GM12878 (cell line): ENCODE data around the gene CALHM1. TPM values are rescaled to one million over a fixed set of nuclear protein-coding genes. Genes with fewer than 3 reads are reported as not detected.

ENCODE experiments used
- ASH2L ChIP-seq: fragments of 300-600, 200-600 bp; sonication (generic); IDR thresholded peaks from 2 replicates; pipeline ENCODE4 v1.6.1; 2017; ENCODE audit warnings: low read depth, mild to moderate bottlenecking, borderline replicate concordance
- EGR1 ChIP-seq, 2 experiments: IDR thresholded peaks; 1 replicate in 1 of 2; 2 replicates in 1 of 2; pipeline ENCODE4 v1.6.1; 2011 to 2012; ENCODE audit warnings: low read depth in 2 of 2, low read length in 2 of 2, borderline replicate concordance in 1 of 2, mild to moderate bottlenecking in 1 of 2, moderate library complexity in 1 of 2
- EZH2 ChIP-seq: IDR thresholded peaks from 2 replicates; pipeline ENCODE4 v1.6.1; 2012; ENCODE audit warnings: low read depth, mild to moderate bottlenecking, control low read depth, inconsistent platforms, low read length, borderline replicate concordance; ENCODE audit not compliant: control insufficient read depth
- FOXK2 ChIP-seq: fragments of 450-650 bp; IDR thresholded peaks from 2 replicates; pipeline ENCODE4 v1.6.1; 2017; ENCODE audit warnings: mild to moderate bottlenecking, moderate library complexity
- GATAD2B ChIP-seq: fragments of 450-650 bp; conservative IDR thresholded peaks from 2 replicates; pipeline ENCODE4 v1.6.1; 2017; ENCODE audit warnings: low read depth, mild to moderate bottlenecking, moderate library complexity
- HDGF ChIP-seq: fragments of 450-650 bp; IDR thresholded peaks from 2 replicates; pipeline ENCODE4 v1.6.1; 2016; ENCODE audit warnings: antibody characterized with exemption
- IKZF1 ChIP-seq: fragments of 450-650 bp; conservative IDR thresholded peaks from 2 replicates; pipeline ENCODE4 v1.6.1; 2017; ENCODE audit warnings: antibody characterized with exemption, mild to moderate bottlenecking
- IKZF2 ChIP-seq, 2 experiments: fragments of 450-650 bp; IDR thresholded peaks; 2 replicates each; pipeline ENCODE4 v1.6.1; 2017; ENCODE audit warnings: mild to moderate bottlenecking in 2 of 2, moderate library complexity in 2 of 2
- NFIC ChIP-seq: IDR thresholded peaks from 2 replicates; pipeline ENCODE4 v1.6.1; 2012; ENCODE audit warnings: low read depth, mild to moderate bottlenecking, inconsistent platforms, low read length, moderate library complexity
- NFXL1 ChIP-seq: fragments of 450-650 bp; IDR thresholded peaks from 2 replicates; pipeline ENCODE4 v1.6.1; 2017; ENCODE audit warnings: antibody characterized with exemption, mild to moderate bottlenecking, borderline replicate concordance
- POLR2AphosphoS5 ChIP-seq: IDR thresholded peaks from 2 replicates; pipeline ENCODE4 v1.6.1; 2011; ENCODE audit warnings: mild to moderate bottlenecking, low read length, inconsistent platforms
- POU2F2 ChIP-seq: IDR thresholded peaks from 3 replicates; pipeline ENCODE4 v1.6.1; 2011; ENCODE audit warnings: low read depth, mild to moderate bottlenecking, low read length, borderline replicate concordance
- RAD21 ChIP-seq: IDR thresholded peaks from 2 replicates; pipeline ENCODE4 v1.6.1; 2011; ENCODE audit warnings: mild to moderate bottlenecking, low read depth, low read length, moderate library complexity; ENCODE audit not compliant: insufficient read depth
- RAD51 ChIP-seq: fragments of 450-650 bp; IDR thresholded peaks from 2 replicates; pipeline ENCODE4 v1.6.1; 2016; ENCODE audit warnings: moderate library complexity, mild to moderate bottlenecking, inconsistent platforms
- SPI1 ChIP-seq: IDR thresholded peaks from 2 replicates; pipeline ENCODE4 v1.6.1; 2011; ENCODE audit warnings: low read depth, mild to moderate bottlenecking, low read length, moderate library complexity, borderline replicate concordance; ENCODE audit not compliant: insufficient read depth
- TCF12 ChIP-seq: IDR thresholded peaks from 2 replicates; pipeline ENCODE4 v1.6.1; 2011; ENCODE audit warnings: low read depth, mild to moderate bottlenecking, low read length
- ZNF217 ChIP-seq: fragments of 450-650 bp; IDR thresholded peaks from 2 replicates; pipeline ENCODE4 v1.6.1; 2017; ENCODE audit warnings: antibody characterized with exemption, mild to moderate bottlenecking
- ZNF384 ChIP-seq: IDR thresholded peaks from 2 replicates; pipeline ENCODE4 v1.6.1; 2012; ENCODE audit warnings: low read depth, mild to moderate bottlenecking, low read length, improper control_type of control experiment, borderline replicate concordance
- polyA plus RNA-seq, 11 experiments: library from polyadenylated mRNA; depleted of rRNA in 4 of 11; unstranded in 6 of 11; stranded (reverse) in 5 of 11; fragments of >200 nt; fragmentation: Nextera tagmentation in 4 of 11; fragmentation: Illumina TruSeq in 1 of 11; extraction: Ambion mirVana in 4 of 11; extraction: Trizol in 1 of 11; gene quantifications; 1 replicate in 1 of 11; 2 replicates in 10 of 11; pipeline versions ENCODE4 v1.2.1 to v1.2.3, GENCODE V29; 2011 to 2016; ENCODE audit warnings: inconsistent platforms in 2 of 11, missing spikeins in 2 of 11, low read depth in 1 of 11
- total RNA-seq, 4 experiments: library from RNA; depleted of rRNA in 3 of 4; stranded (reverse); fragments of >200 nt in 3 of 4; fragmentation: Illumina TruSeq in 1 of 4; extraction: Trizol in 1 of 4; gene quantifications; 2 replicates each; pipeline versions ENCODE4 v1.2.1 to v1.2.3, GENCODE V29; 2013 to 2021
- TF ChIP-seq, protein P1 (sequence below): IDR thresholded peaks from 2 replicates; pipeline ENCODE4 v1.6.1; 2012; ENCODE audit warnings: low read depth, low read length, improper control_type of control experiment
- TF ChIP-seq, protein P2 (sequence below): IDR thresholded peaks from 2 replicates; pipeline ENCODE4 v1.6.1; 2012; ENCODE audit warnings: low read length, inconsistent platforms
- TF ChIP-seq, protein P3 (sequence below): fragments of 450-650 bp; formaldehyde crosslinking; IDR thresholded peaks from 2 replicates; pipeline ENCODE4 v1.4.0; 2022; ENCODE audit warnings: mild to moderate bottlenecking, moderate library complexity
- TF ChIP-seq, protein P4 (sequence below): fragments of 450-650 bp; IDR thresholded peaks from 2 replicates; pipeline ENCODE4 v1.6.1; 2018; ENCODE audit warnings: mild to moderate bottlenecking, low read depth, moderate library complexity; ENCODE audit not compliant: partially characterized antibody
- TF ChIP-seq, protein P5 (sequence below): IDR thresholded peaks from 2 replicates; pipeline ENCODE4 v1.6.1; 2012; ENCODE audit warnings: low read depth, low read length, improper control_type of control experiment

The CALHM1 gene
- total and polyA plus RNA-seq, 10 of the 15 experiments (the other 5 are each of a cell fraction or from before 2014, with no cell fraction given) = 0.05 to 1.7 (median 0.17) TPM

DNA sequence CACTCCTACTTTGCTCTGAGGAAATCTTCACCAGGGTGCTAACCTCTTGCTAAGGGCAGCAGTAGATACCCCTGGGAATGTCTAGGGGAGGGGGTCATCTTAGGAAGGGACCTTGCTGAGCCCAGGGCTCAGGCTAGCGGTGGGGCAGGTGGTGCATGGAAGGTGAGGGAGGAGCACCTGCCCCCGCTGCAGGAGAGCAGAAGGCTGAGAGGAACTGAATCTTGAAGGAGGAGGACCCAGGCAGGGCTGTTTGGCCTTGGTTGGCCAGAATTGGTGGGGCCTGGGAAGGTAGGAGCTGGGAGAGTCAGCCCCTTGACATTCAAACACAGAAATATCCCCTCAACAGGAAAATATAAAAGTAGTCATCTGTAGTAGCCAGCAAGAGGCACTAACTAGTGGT lies 13.3 kb upstream of the CALHM1 start (continued):
- TF ChIP-seq POU2F2 (no peak), RAD51 (no peak), TCF12 (0 out of 2 replicates have a peak, but pooled peaks have one; percentile 49), EGR1 (IDR thresholded peaks at IDR 0.05; ENCODE audit: borderline replicate concordance in 1 of 2, low read depth in 2 of 2, low read length in 2 of 2) (peak in 1 of 2 experiments; percentile 48; a peak in 1 of 3 replicates), NFIC (no peak), IKZF1 (peak; percentile 62), SPI1 (peak; percentile 86), IKZF2 (IDR thresholded peaks at IDR 0.05) (peak; percentile 36 to 54; a peak in 3 of 4 replicates), NFXL1 (no peak), EZH2 (no peak), FOXK2 (no peak), ZNF384 (no peak), POLR2AphosphoS5 (no peak; the same call in 1 of the 2 replicates), HDGF (no peak), RAD21 (no peak), ASH2L (no peak), ZNF217 (no peak), GATAD2B (0 out of 2 replicates have a peak, but pooled peaks have one; percentile 12)
- TF ChIP-seq, protein P1, sequence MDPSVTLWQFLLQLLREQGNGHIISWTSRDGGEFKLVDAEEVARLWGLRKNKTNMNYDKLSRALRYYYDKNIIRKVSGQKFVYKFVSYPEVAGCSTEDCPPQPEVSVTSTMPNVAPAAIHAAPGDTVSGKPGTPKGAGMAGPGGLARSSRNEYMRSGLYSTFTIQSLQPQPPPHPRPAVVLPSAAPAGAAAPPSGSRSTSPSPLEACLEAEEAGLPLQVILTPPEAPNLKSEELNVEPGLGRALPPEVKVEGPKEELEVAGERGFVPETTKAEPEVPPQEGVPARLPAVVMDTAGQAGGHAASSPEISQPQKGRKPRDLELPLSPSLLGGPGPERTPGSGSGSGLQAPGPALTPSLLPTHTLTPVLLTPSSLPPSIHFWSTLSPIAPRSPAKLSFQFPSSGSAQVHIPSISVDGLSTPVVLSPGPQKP = no peak
- TF ChIP-seq, protein P2, sequence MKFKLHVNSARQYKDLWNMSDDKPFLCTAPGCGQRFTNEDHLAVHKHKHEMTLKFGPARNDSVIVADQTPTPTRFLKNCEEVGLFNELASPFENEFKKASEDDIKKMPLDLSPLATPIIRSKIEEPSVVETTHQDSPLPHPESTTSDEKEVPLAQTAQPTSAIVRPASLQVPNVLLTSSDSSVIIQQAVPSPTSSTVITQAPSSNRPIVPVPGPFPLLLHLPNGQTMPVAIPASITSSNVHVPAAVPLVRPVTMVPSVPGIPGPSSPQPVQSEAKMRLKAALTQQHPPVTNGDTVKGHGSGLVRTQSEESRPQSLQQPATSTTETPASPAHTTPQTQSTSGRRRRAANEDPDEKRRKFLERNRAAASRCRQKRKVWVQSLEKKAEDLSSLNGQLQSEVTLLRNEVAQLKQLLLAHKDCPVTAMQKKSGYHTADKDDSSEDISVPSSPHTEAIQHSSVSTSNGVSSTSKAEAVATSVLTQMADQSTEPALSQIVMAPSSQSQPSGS = no peak
- TF ChIP-seq, protein P3, sequence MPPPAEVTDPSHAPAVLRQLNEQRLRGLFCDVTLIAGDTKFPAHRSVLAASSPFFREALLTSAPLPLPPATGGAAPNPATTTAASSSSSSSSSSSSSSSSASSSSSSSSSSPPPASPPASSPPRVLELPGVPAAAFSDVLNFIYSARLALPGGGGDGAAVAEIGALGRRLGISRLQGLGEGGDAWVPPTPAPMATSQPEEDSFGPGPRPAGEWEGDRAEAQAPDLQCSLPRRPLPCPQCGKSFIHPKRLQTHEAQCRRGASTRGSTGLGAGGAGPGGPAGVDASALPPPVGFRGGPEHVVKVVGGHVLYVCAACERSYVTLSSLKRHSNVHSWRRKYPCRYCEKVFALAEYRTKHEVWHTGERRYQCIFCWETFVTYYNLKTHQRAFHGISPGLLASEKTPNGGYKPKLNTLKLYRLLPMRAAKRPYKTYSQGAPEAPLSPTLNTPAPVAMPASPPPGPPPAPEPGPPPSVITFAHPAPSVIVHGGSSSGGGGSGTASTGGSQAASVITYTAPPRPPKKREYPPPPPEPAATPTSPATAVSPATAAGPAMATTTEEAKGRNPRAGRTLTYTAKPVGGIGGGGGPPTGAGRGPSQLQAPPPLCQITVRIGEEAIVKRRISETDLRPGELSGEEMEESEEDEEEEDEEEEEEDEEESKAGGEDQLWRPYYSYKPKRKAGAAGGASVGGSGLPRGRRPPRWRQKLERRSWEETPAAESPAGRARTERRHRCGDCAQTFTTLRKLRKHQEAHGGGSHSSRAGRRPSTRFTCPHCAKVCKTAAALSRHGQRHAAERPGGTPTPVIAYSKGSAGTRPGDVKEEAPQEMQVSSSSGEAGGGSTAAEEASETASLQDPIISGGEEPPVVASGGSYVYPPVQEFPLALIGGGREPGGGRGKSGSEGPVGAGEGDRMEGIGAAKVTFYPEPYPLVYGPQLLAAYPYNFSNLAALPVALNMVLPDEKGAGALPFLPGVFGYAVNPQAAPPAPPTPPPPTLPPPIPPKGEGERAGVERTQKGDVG (CRISPR knock-in tag) = no peak
- TF ChIP-seq, protein P4, sequence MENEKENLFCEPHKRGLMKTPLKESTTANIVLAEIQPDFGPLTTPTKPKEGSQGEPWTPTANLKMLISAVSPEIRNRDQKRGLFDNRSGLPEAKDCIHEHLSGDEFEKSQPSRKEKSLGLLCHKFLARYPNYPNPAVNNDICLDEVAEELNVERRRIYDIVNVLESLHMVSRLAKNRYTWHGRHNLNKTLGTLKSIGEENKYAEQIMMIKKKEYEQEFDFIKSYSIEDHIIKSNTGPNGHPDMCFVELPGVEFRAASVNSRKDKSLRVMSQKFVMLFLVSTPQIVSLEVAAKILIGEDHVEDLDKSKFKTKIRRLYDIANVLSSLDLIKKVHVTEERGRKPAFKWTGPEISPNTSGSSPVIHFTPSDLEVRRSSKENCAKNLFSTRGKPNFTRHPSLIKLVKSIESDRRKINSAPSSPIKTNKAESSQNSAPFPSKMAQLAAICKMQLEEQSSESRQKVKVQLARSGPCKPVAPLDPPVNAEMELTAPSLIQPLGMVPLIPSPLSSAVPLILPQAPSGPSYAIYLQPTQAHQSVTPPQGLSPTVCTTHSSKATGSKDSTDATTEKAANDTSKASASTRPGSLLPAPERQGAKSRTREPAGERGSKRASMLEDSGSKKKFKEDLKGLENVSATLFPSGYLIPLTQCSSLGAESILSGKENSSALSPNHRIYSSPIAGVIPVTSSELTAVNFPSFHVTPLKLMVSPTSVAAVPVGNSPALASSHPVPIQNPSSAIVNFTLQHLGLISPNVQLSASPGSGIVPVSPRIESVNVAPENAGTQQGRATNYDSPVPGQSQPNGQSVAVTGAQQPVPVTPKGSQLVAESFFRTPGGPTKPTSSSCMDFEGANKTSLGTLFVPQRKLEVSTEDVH = no peak
- TF ChIP-seq, protein P5, sequence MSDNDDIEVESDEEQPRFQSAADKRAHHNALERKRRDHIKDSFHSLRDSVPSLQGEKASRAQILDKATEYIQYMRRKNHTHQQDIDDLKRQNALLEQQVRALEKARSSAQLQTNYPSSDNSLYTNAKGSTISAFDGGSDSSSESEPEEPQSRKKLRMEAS = no peak
